Omental fat pad (tissue), 4 donors: Measurements from ENCODE around the gene AQP3. TPM values are rescaled to one million over a fixed set of nuclear protein-coding genes. Genes with fewer than 3 reads are reported as not detected.

Experiments
- ATAC-seq: fragments of 150-250 bp; one replicate; pipeline ENCODE4 v1.9.1; 2016; ENCODE audit warnings: mild to moderate bottlenecking, moderate library complexity; ENCODE audit not compliant: low FRiP score
- DNase-seq: peaks from one replicate; pipeline ENCODE4 v3.0.0-alpha.2; 2019; ENCODE audit warnings: low spot score
- CTCF ChIP-seq, 3 donors: fragments of 450-650 bp; IDR thresholded peaks; one replicate each; pipeline ENCODE4 v1.5.1; 2016 to 2017; ENCODE audit warnings: antibody characterized with exemption in 3 of 3, mild to moderate bottlenecking in 3 of 3, moderate library complexity in 2 of 3
- total RNA-seq, 4 donors: library from RNA; depleted of rRNA; stranded (reverse); fragments of >200 nt; gene quantifications; one replicate each; pipeline ENCODE4 v1.1.0, GENCODE V29; 2016

AQP3 gene
- total RNA-seq, 4 donors from 2014 or later, result 9.9 to 139 (median 46.3) TPM

DNA sequence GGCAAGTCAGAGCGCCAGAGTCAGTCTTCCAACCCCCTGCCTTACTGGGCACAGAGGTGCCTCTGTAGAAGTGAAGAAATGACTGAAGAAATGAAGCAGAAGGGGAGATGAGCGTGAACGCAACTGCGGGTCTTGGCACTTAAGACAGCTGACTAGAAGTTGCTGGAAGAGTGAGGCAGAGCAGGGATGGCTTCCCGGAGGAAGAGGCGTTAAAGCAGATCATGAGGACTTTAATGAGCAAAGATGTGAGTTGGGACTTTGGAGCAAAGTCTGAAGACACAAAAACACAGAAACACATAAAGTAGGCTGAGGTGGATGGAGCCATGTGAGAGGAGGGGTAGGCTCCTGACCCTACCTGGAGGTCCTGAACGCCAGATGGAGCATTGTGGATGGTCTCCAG lies 7.2 kb downstream of the AQP3 start:
- DNase-seq (no peak), ATAC-seq (no peak)
- no peak for TF ChIP-seq CTCF (IDR thresholded peaks at IDR 0.05)

- no peak for TF ChIP-seq CTCF (IDR thresholded peaks at IDR 0.05)
Observed at GRCh38 chr9:33439731-33440130, 7.7 kb downstream of the AQP3 start.

DNA sequence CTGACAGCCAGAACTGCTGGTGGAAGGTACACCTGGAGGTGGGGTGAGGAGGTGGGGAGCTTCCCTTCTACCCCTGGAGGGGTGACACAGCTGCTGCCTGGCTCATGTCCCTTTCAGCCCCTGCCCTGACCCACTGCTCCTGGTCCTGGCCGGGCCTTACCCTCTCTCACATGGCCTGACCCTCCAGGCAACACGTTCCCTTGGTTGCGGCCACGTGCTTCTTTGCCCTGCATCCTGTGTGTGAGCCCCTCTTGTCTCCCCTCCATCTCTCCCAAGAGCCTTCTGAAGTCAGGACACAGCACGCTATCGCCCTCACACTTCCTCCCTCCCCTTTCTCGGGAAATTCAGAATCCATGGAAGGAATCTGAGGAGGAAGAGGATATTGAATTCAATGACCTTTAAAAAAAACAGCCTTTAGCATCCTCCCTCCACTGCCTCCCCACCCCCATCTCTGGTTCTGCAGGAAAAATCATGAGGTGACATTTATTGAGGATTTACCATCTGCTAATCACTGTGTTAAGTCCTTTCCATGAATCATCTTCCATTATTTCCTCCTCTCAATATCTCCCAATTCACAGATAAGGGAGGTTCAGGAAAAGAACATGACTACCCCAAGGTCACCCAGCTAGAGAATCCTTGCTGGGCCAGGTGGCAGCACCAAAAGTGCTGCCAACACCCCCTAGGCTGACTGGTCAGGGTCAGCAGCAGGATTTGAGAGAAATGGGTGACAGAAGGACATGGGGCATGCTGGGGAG lies 8.3 kb downstream of the AQP3 start:
- no peak for ATAC-seq
- no peak for DNase-seq
- no peak for TF ChIP-seq CTCF (IDR thresholded peaks at IDR 0.05)

More at GRCh38 chr9:33439731-33440130, 7.7 kb downstream of the AQP3 start:
- no peak for DNase-seq
- ATAC-seq, result no peak

DNA sequence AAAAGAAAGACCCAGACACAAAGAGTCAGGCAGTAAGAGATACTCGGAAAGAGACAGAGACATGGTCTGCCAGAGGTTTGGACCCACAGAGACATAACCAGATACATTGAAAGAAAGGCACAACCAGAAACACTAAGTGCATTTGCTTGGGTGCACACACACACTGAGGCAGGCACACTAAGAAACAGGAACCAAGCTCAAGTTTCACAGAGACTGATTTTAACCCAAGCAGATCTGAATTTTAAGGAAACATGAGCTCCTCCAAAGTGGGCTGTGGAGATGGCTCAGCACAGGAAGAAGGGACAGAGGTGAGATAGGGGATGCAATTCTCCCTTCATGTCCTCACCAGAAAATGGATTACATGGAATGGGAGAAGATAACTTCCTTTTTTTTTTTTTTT lies 9.5 kb downstream of the AQP3 start:
- DNase-seq, result no peak
- no peak for ATAC-seq
- no peak for TF ChIP-seq CTCF (IDR thresholded peaks at IDR 0.05)

GRCh38 chr9:33437205-33437604 lies 10.2 kb downstream of the AQP3 start:
- no peak for DNase-seq
- no peak for TF ChIP-seq CTCF (IDR thresholded peaks at IDR 0.05)
- ATAC-seq, result peak; percentile 22

DNA sequence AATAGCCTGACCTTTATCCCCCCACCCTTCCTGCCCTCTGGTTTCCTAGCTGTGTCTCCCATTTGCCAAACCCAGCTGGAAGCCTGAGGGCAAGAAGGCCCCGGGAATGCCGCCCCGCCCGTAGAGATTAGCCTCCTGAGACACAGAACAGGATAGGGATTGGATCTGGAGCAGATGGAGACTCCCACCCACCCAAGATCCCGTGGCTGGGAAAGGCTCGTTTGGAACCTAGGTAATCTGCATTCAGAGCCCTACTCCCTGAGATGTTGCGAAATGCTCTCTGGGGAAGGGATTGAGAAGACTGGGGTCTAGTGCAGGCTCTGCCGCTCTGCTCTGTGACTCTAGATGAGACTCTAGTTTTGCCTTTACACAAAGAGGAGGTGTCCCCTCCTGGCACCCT lies 10.9 kb downstream of the AQP3 start:
- DNase-seq, result no peak
- TF ChIP-seq CTCF (IDR thresholded peaks at IDR 0.05), result no peak
- ATAC-seq, result no peak

- DNase-seq, result no peak
- no peak for ATAC-seq
- TF ChIP-seq CTCF (IDR thresholded peaks at IDR 0.05), result no peak
Observed at GRCh38 chr9:33435821-33436277, 11.5 kb downstream of the AQP3 start.
